Ovary (tissue), 3 donors: ENCODE measurements around the gene ABHD11.

ENCODE experiments used
- EP300 ChIP-seq: sonication (generic); formaldehyde crosslinking; IDR thresholded peaks from one replicate; pipeline ENCODE4 v1.6.1; 2017; ENCODE audit warnings: antibody characterized with exemption
- POLR2A ChIP-seq: fragments of 450-650 bp; IDR thresholded peaks from one replicate; pipeline ENCODE4 v1.6.1; 2017; ENCODE audit warnings: antibody characterized with exemption, mild to moderate bottlenecking, moderate library complexity
- TF ChIP-seq, protein P1 (sequence below), 3 donors: fragments of 450-650 bp in 2 of 3; fragments of 200-600 bp in 1 of 3; IDR thresholded peaks; one replicate each; pipeline versions ENCODE4 v1.5.1 to v1.8.0; 2016 to 2022; ENCODE audit warnings: antibody characterized with exemption in 3 of 3, mild to moderate bottlenecking in 1 of 3
- donor health status: DM: no; HTN: no; CAD: no.

DNA sequence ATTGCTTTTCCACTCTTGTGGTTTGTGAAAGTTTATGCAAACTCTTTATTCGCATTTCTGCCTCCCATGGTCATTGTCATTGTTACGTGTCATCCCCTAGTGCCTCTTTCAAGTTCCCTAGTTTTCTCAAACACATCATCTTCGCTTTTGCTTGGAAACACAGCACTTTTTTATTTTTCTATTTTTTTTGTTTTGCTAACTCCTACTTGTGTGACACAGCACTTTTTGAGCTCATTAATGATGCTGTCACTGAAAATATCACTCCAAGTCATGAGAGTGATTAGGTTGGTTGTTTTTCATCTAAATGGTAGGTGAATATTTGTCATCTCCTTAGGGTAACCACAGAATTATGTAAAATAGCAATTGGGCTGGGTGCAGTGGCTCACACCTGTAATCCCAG is 10.7 kb downstream of the ABHD11 start:
- TF ChIP-seq, protein P1, sequence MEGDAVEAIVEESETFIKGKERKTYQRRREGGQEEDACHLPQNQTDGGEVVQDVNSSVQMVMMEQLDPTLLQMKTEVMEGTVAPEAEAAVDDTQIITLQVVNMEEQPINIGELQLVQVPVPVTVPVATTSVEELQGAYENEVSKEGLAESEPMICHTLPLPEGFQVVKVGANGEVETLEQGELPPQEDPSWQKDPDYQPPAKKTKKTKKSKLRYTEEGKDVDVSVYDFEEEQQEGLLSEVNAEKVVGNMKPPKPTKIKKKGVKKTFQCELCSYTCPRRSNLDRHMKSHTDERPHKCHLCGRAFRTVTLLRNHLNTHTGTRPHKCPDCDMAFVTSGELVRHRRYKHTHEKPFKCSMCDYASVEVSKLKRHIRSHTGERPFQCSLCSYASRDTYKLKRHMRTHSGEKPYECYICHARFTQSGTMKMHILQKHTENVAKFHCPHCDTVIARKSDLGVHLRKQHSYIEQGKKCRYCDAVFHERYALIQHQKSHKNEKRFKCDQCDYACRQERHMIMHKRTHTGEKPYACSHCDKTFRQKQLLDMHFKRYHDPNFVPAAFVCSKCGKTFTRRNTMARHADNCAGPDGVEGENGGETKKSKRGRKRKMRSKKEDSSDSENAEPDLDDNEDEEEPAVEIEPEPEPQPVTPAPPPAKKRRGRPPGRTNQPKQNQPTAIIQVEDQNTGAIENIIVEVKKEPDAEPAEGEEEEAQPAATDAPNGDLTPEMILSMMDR (IDR thresholded peaks at IDR 0.05) = no peak
- TF ChIP-seq POLR2A (no peak), EP300 (no peak)
